Uterus (tissue), 2 donors: ENCODE results near the gene LSAMP.

ENCODE experiments used
- POLR2A ChIP-seq, 2 donors: fragments of 450-650 bp; IDR thresholded peaks; one replicate each; pipeline ENCODE4 v1.6.1; 2016; ENCODE audit warnings: antibody characterized with exemption in 2 of 2, mild to moderate bottlenecking in 1 of 2, moderate library complexity in 1 of 2
- TF ChIP-seq, protein P1 (sequence below), 4 experiments: fragments of 200-600 bp in 2 of 4; fragments of 450-650 bp in 2 of 4; sonication (generic) in 2 of 4; IDR thresholded peaks; one replicate each; pipeline ENCODE4 v1.5.1; 2016 to 2019; ENCODE audit warnings: antibody characterized with exemption in 4 of 4, mild to moderate bottlenecking in 2 of 4, moderate library complexity in 1 of 4

DNA sequence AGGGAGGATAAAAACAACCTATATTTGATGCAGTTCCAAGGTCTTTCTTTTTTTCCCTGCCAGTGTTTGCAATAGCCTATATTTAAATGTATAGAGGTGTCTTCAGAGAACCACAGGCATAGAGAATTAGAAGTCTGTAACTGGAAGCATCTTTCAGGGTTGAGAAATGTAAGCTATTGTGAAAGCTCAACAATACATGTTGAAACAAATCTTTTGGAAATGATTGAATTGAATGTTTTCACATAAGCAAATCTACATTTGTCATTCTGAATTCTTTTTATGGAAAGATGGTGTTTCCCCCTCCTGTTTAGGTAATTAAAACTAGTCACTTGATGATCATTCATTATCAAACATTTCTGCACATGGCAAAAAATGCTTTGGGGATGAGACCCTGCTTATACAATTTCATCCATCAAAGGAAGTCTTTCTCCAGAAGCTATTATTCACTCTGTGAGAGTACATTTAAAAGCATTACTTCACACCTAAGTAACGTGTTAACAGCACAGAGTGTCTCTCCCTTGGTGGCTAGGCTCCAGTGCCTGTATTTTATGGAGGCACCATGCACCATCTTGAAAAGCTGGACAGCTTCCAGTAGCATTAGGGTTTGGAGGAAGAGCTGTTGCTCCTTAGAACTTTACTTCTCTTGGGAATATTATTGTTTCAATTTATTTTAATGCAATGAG is 406.2 kb downstream of the LSAMP start:
- TF ChIP-seq, protein P1, sequence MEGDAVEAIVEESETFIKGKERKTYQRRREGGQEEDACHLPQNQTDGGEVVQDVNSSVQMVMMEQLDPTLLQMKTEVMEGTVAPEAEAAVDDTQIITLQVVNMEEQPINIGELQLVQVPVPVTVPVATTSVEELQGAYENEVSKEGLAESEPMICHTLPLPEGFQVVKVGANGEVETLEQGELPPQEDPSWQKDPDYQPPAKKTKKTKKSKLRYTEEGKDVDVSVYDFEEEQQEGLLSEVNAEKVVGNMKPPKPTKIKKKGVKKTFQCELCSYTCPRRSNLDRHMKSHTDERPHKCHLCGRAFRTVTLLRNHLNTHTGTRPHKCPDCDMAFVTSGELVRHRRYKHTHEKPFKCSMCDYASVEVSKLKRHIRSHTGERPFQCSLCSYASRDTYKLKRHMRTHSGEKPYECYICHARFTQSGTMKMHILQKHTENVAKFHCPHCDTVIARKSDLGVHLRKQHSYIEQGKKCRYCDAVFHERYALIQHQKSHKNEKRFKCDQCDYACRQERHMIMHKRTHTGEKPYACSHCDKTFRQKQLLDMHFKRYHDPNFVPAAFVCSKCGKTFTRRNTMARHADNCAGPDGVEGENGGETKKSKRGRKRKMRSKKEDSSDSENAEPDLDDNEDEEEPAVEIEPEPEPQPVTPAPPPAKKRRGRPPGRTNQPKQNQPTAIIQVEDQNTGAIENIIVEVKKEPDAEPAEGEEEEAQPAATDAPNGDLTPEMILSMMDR (IDR thresholded peaks at IDR 0.05): no peak
- TF ChIP-seq POLR2A (IDR thresholded peaks at IDR 0.05): no peak
